HG03097 (cell line): Measurements from ENCODE around the gene INPPL1.

Experiments
- ATAC-seq: cut with Tn5 transposase; IDR thresholded peaks from one replicate; pipeline ENCODE4 v1.9.1; 2021; ENCODE audit not compliant: unreplicated experiment, low FRiP score

The INPPL1 gene

GRCh38 chr11:72209101-72209500, 15.5 kb upstream of the INPPL1 start:
- no peak for ATAC-seq

DNA sequence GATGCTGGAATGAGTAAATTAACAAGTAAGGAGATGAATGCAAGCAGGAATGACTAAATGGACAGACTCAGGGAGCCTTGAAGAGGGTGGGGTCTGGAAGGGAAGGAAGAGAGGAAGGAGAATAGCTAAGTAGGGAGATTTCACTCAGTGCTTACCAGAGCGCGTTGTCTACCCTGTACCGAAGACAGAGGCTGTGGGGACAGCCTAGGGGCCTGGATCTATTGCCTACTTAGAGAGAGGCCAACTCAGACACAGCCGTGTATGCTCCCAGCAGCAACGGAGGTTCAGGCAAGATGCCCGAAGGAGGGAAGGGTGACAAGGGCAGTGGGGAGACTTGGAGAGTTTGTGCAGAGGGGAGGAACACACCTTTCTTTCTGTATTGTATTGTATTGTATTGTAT, 7.9 kb upstream of the INPPL1 start, which contains the start of gene FOLR2:
Gene FOLR2, plus strand, starts transcription at position 157 of the 400 bp plus-strand sequence. CDS start 1,791 bp downstream, outside the sequence.
- ATAC-seq = no peak

GRCh38 chr11:72217841-72218240, 6.7 kb upstream of the INPPL1 start:
- ATAC-seq = no peak

DNA sequence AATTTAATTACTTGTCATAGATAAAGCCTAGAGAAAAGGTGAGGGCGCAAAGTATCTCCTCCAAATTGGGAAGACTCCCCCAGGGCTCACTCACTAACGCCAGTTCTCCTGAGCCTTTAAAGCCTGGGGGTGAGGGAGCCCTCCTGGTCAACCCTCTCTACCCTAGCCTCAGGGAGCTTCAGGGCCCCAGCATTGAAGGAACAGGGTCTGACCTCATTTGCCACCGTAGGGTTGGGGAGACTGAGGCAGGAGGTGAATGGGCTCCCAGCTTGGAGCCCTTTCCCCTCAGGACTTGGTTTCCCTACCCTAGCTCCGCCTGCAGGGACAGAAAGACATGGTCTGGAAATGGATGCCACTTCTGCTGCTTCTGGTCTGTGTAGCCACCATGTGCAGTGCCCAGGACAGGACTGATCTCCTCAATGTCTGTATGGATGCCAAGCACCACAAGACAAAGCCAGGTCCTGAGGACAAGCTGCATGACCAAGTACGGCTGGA, 6.3 kb upstream of the INPPL1 start:
- no peak for ATAC-seq

GRCh38 chr11:72220696-72221363, 3.7 kb upstream of the INPPL1 start:
- ATAC-seq = no peak

- ATAC-seq = no peak
Observed at GRCh38 chr11:72221386-72222075, 3.0 kb upstream of the INPPL1 start.

DNA sequence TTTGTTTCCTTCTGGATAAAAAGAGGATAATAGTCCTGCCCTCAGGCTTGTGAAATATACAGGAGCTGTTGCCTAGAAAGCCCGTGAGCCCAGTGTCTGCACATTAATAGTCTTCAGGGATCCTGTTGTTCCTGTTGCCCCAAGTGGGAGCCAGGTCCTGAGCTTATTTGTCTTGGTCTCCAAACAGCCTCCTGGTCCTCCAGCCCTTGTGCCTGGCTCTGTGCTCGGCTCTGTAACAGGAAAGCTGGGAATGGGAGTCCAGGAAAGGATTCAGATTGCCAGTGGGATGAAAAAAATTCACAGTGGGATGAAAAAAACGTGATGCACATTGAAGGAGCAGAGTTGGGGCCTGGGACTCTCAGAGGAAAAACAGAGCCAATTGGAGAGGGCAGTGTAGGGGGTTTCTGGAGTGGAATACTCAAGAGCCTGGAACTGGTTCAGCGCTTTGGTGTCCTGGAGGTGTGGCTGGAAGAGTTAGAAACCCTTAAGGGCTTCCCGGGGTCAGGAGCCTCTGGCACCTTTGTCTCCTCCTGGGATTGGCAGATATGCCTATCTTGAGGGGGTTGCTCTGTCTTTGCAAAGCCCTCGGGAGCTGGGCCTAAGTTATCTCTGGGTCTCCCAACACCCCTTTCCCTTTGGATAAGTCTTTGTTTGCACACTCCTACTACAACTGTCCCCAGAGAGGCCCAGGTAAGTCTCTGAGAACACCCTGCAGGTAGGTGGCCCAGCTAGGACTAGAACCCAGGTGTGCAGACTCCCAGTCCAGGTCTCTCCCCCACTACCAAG, 2.3 kb upstream of the INPPL1 start:
- no peak for ATAC-seq

DNA sequence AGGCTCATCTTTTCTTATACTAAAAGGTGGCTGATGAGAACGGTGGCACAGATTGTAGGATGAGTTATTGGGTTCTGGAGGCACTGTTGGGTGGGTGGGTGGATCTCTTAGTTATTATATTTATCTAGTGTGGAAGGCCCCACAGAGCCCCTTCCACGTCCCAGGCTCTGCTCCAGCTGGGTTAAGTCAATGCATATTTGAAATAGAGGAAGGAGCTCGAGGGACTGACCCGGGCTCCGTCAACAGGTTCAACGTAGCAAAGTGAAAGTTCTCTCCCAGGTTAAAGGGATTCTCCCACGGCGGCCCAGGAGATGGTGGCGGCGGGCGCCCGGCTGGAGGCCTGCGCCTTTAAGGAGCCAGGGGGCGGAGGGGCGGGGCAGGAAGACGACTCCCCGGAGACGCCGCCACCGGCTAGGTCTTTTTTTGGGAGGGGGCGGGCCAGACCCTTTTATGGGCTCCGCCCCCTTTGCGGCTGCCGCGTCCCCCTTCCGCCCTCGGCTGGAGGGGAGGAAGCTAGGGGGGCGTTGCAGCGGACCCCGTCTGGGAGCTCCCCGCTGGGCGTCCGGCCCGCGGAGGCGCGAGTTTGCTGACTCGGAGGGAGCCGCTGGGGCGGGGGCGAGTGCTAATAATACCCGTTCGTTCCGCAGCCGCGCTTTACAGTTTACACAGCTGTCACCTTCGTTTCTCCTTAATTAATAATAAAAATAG, 1.5 kb upstream of the INPPL1 start:
- ATAC-seq = peak; percentile 67

DNA sequence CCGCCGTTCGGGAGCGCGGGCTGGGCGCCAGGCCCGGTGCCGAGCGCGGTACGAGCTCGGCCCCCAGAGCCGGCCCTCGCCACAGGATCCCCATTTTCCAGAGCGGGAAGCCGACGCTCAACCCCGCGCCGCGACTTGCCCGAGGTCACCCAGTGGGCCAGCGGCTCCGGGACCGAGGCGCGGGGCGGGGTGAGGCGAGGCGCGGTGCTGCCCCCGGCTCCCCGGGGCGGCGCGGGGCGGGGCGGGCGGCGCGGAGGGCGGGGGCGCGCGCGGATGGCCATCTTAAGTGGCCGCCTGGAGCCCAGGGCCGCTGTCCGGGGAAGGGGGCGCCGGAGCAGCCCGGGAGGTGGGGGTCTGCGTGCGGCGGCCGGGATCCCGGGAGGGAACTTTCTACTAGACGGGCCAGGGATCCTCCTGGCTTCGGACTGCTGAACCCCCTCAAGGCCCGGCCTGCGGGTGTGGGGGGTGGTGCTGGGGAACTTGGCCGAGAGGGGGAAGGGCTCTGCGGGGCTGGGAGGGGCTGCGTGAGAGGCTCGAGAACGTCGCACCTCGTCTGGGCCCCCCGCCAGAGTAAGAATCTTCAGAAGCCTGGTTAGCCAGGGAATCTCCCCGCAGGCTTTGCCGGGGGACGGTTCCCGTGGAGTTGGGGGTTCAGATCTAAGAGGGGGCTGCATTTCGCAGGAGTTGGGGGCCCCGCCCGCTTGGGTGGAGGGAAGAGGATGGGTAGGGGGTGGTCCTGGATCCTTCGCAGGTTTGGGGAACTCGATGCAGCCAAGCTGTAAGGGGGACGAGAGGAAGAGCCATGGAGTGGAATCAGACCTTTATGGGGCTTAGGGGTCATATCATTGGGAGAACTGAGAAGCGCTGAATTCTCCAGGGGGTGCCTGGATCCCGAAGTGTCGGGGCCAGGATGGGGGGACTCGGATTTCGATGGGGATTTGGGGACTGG, 678 bp upstream of the INPPL1 start:
- ATAC-seq = peak; percentile 22

- ATAC-seq = no peak
Observed at GRCh38 chr11:72225411-72225951, 914 bp downstream of the INPPL1 start.

DNA sequence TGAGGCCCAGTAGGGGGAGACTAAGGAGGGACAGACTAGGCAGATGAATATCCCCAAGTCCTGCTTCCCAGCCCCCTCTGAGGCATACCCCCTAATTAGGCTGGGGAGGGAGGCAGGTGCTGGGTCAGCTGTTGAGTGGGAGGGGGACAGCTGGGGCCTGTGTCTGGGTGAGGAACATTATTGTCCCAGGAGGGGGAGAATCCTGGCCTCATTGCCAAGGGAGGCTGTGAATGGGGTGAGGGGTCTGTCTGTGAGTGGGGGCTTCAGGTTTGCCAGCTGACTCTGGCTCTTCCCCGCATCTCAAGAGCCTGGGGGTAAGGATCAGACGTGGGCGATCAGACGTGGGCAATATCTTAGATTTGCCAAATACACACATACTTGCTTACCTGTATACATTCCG, 2.1 kb downstream of the INPPL1 start:
- ATAC-seq = no peak

DNA sequence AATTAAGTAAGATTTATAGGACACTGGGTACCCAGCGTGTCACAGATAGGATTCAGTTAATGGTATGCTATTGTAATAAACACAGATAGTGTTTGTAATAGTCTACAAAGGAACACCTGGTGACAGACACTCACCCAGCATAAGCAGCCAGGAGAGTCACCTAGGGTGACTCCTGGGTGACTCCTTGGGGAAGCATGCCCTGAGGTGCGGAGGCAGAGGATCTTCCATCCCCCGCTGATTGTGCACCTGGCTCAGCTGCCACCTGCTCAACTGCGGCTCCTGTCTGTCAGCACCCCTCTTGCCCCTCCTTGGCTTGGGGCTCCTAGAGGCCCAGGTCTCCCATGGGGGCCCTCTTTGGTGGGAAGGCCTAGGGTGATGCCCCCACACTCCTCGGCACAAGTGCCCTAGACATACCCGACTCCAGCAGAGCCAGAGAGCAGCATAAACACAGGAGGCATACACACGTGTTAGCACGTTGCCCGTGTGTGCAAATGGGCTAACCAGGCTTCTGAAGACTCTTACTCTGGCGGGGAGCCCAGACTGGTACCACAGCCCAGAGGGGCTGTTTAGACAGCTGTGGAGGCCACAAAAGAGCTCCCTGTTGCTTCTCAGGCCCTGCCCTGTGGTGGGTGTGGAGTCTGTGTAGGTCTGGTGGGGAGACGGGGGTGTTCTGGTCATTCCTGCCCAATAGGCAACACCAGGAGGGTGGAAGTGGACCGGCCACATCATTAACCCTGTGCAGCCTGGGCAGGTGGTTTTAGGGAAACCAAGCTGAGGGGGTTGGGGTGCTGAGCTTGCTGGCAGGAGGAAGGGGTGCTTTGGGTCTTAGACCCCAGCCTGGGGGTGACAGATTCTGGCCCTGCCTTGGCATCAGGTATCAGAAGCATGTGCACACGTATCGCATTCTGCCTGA, 3.0 kb downstream of the INPPL1 start:
- no peak for ATAC-seq

DNA sequence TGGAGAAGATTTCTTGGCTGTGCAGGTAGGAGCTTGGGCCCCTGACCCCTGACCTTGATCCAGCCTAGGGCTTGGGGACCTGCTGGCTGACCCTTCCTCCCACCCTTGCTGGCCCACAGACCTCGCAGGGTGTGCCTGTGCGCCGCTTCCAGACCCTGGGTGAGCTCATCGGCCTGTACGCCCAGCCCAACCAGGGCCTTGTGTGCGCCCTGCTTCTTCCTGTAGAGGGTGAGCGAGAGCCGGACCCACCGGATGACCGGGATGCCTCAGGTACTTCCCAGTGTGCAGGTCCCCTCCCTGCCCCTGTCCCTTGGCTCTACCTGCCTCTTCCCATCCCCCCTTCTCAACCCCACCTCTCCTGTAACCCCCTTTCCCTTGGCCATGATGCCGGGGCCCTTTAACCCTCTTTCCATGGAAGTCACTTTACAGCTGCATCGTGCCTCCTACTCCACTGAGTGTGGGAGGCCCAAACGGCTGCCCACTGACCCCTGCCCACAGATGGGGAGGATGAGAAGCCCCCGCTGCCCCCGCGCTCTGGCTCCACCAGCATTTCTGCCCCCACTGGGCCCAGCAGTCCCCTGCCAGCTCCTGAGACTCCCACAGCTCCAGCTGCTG, 3.8 kb downstream of the INPPL1 start:
- ATAC-seq = no peak

DNA sequence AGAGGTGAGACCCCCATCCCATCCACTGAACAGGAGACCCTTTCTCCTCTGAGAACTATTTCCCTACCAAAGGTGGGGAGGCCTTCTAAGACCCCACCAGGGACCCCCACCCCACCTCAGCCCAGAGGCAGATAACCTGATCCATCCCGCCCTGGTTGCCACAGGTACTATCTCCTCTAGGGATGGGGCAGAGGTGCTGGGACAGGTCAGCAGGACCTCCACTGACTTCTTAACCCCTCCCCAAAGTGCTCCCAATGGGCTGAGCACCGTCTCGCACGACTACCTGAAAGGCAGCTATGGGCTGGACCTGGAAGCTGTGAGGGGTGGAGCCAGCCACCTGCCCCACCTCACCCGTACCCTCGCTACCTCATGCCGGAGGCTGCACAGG, 4.3 kb downstream of the INPPL1 start:
- ATAC-seq = no peak

- no peak for ATAC-seq
Observed at GRCh38 chr11:72229336-72229924, 4.9 kb downstream of the INPPL1 start.

DNA sequence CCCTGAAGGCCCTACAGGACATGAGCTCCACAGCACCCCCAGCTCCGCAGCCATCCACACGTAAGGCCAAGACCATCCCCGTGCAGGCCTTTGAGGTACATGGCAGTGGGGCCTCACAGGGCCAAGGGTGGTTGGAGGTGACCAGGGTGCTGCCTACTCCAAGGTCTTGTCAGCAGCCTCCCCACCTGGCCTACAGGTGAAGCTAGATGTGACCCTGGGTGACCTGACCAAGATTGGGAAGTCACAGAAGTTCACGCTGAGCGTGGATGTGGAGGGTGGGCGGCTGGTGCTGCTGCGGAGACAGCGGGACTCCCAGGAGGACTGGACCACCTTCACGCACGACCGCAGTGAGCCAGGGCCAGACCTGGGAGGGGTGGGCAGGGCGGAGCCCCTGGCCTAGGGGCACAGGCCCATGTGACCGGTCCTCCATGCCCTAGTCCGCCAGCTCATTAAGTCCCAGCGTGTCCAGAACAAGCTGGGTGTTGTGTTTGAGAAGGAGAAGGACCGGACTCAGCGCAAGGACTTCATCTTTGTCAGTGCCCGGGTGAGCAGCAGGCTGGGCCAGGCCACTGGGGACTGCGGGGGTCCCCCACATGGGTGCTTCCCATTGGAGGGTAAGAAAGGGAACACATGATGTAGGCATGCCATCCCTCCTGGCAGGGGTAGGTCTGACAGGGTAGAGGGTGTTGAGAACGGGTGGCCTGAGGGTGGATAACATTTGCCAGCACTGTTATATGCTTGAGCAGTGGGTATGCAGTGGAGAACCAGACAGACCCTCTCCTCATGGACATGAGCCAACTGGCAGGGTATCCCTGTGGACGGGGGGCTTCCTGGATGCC, 5.6 kb downstream of the INPPL1 start:
- ATAC-seq = no peak
